Transverse colon (tissue), 4 donors: ENCODE measurements around the gene MSX2.

Experiments
- CTCF ChIP-seq, 5 experiments: fragments of 200-600 bp in 3 of 5; fragments of 450-650 bp in 2 of 5; sonication (generic) in 3 of 5; IDR thresholded peaks; 1 replicate in 2 of 5; 2 replicates in 3 of 5; pipeline ENCODE4 v1.5.1; 2016 to 2017; ENCODE audit warnings: antibody characterized with exemption in 5 of 5, inconsistent platforms in 3 of 5, mild to moderate bottlenecking in 2 of 5, moderate library complexity in 1 of 5
- POLR2A ChIP-seq: fragments of 450-650 bp; IDR thresholded peaks from one replicate; pipeline ENCODE4 v1.6.1; 2016; ENCODE audit warnings: antibody characterized with exemption, mild to moderate bottlenecking, moderate library complexity
- POLR2AphosphoS5 ChIP-seq, 3 donors: sonication (generic); formaldehyde crosslinking; IDR thresholded peaks; one replicate each; pipeline ENCODE4 v1.6.1; 2016; ENCODE audit warnings: antibody characterized with exemption in 3 of 3

DNA sequence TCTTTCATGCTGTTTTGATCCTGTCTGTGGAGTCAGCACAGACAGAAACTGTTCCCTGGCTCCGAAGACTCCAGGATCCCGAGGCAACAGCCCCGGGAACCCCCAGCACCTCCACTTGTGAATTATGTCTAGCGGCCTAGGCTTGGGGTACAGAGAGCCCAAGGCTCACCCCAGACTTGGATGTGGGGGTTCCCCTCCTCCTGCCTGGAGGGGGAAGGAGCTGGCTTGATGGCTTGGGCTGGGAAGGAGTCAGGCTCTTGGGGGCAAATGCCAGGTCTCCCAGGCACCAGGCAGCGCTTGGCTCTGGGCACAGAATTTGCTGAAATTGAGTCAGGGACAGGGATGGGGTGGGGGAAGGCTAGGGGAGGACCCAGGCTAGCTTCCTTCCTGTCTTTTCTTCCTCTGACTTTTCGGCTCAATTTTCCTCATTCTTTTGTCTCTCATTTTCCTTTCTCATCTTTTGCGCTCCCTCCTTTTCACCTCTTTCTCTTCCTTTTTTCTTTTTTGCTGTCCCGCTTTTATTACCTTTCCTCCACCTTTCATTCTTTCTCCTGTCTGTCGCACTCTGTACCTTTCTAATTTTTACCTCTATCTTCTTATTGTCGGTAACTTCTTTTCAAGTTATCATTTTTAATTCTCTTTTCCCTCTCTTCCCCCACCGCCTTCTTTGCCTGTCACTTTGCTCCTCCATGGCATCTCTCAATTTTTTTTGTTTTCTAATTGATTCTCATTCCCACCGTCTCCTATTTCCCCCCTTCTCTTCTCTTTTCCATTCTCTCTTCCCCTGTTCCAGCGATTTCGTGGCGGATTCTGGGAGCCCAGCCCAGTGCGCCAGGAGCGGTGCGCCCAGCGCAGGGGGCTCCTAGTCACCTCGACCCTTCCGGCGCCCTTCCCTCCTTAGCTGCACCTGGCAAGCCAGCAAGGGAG, 10.5 kb downstream of the MSX2 start:
- TF ChIP-seq CTCF (IDR thresholded peaks at IDR 0.05) (no peak), POLR2A (no peak), POLR2AphosphoS5 (IDR thresholded peaks at IDR 0.05) (no peak)
